Epithelial cell of proximal tubule (primary cell): Measurements from ENCODE around the gene PTEN. TPM values are rescaled to one million over a fixed set of nuclear protein-coding genes. Genes with fewer than 3 reads are reported as not detected.
"Not testable (repeated sequence)": the region's sequence is repeated elsewhere in the genome, so short reads cannot be mapped to it uniquely, and the experiment has no call there.

ENCODE experiments used
- DNase-seq: peaks from one replicate; pipeline ENCODE4 v3.0.0-alpha.2; 2011; ENCODE audit warnings: low read depth
- H3K4me3 ChIP-seq: 2 replicates; pipeline ENCODE4 v1.5.1; 2011; ENCODE audit warnings: low read depth, mild to moderate bottlenecking, low read length
- total RNA-seq: library from RNA; depleted of rRNA; stranded (reverse); fragments of >200 nt; gene quantifications from 2 replicates; pipeline ENCODE4 v1.2.3, GENCODE V29; 2015
- TF ChIP-seq, protein P1 (sequence below): conservative IDR thresholded peaks from 2 replicates; pipeline ENCODE4 v1.5.1; 2012; ENCODE audit warnings: low read depth, mild to moderate bottlenecking, low read length

PTEN gene
- total RNA-seq, 1 donor from 2014 or later = 33.4 TPM

DNA sequence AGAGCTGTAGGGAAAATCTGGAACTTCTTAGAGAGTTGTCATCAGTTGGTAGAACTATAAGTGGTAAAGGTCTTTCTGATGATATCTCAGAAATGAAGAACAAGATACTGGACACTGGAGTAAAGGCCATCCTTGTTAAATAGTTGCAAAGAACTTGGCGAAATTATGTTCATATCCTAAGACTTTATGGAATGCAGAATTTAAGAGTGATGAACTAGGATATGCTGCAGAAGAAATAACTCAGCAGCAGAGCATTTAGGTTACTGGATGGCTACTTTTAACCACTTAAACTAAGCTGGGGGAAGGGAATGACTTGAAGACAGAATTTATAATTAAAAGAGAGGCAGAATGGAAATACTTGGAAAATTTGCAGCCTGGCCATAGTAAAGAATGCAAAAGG lies 23.7 kb downstream of the PTEN start:
- H3K4me3 ChIP-seq = no peak overlapping the region
- DNase-seq = no peak
- TF ChIP-seq, protein P1, sequence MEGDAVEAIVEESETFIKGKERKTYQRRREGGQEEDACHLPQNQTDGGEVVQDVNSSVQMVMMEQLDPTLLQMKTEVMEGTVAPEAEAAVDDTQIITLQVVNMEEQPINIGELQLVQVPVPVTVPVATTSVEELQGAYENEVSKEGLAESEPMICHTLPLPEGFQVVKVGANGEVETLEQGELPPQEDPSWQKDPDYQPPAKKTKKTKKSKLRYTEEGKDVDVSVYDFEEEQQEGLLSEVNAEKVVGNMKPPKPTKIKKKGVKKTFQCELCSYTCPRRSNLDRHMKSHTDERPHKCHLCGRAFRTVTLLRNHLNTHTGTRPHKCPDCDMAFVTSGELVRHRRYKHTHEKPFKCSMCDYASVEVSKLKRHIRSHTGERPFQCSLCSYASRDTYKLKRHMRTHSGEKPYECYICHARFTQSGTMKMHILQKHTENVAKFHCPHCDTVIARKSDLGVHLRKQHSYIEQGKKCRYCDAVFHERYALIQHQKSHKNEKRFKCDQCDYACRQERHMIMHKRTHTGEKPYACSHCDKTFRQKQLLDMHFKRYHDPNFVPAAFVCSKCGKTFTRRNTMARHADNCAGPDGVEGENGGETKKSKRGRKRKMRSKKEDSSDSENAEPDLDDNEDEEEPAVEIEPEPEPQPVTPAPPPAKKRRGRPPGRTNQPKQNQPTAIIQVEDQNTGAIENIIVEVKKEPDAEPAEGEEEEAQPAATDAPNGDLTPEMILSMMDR = no peak

DNA sequence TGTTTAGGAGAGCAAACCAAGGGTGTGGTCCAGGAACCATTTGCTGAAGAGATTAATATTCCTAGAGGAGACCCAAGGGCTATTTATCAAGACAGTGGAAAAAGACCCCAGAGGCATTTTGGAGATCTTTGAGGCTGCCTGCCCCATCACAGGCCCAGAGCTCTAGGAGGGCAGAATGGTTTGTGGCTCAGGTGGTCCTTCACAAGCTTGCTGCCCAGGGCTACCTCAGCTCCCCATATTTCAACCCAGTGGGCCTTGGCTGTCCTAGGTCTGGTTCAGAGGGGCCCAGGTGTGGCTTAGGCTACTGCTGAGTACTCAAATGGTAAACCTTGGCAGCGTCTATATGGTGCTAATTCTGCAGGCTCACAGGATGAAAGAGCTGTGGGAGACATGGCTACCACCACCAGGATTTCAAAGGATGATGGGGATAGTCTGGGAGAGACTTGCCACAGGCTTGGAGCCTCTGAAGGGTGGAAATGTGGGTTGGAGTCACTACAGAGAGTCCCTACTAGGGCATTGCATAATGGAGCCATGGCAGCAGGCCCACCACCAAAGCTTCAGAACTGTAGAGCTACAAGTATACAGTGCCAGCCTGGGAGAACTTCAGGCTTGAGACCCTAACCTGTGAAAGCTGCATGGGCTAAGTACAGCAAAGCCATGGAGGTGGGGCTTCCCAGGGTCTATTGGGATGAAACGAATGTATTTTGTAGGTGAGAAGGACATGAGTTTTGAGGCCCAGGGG lies 24.3 kb downstream of the PTEN start:
- TF ChIP-seq, protein P1 = no peak
- H3K4me3 ChIP-seq = no peak overlapping the region
- DNase-seq = no peak

DNA sequence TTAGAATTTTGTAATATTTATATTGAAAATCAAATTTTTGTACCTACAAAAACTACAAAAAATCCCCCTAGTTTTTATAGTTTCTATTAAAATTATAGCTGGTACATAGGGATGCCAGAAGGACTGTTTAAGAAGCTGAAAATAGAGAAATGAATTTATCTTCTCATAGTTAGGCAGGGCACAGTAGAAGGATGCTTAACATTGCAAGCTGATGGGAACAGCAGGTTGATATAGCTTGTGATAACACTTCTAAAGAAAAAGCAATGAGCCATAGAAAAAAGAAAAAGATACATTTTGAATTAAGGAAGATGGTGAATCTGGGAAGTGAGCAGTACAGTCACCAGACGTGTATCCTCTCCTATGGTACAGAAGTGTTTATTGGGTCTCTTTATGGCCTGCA lies 32.0 kb downstream of the PTEN start:
- no peak for DNase-seq
- TF ChIP-seq, protein P1 = no peak
- H3K4me3 ChIP-seq = no peak overlapping the region

DNA sequence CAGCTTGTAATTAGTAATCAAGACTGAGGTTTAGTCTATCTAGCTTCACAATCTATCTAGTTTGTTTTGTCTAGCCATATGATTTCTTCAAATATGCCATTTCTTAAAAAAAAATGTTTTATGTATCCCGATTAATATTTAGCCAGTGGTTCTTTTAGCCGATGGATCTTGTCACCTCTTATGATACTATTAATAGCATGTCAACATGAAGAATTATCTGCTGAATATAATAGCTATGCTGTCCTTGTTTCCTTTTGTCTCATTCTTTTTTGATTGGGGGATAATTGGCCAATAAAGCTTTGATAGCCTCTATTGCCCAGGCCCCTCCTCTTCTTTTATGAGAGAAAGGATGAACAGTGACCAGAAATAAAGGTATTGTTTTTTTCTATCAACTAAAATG lies 32.8 kb downstream of the PTEN start:
- TF ChIP-seq, protein P1 = no peak
- no peak for DNase-seq
- no peak overlapping the region for H3K4me3 ChIP-seq

- DNase-seq, H3K4me3 ChIP-seq: not testable (repeated sequence)
These were observed 34.5 kb downstream of the PTEN start for GRCh38 chr10:87897957-87898356.

- H3K4me3 ChIP-seq, DNase-seq: not testable (repeated sequence)
These were observed 40.0 kb downstream of the PTEN start for GRCh38 chr10:87903396-87903795.

DNA sequence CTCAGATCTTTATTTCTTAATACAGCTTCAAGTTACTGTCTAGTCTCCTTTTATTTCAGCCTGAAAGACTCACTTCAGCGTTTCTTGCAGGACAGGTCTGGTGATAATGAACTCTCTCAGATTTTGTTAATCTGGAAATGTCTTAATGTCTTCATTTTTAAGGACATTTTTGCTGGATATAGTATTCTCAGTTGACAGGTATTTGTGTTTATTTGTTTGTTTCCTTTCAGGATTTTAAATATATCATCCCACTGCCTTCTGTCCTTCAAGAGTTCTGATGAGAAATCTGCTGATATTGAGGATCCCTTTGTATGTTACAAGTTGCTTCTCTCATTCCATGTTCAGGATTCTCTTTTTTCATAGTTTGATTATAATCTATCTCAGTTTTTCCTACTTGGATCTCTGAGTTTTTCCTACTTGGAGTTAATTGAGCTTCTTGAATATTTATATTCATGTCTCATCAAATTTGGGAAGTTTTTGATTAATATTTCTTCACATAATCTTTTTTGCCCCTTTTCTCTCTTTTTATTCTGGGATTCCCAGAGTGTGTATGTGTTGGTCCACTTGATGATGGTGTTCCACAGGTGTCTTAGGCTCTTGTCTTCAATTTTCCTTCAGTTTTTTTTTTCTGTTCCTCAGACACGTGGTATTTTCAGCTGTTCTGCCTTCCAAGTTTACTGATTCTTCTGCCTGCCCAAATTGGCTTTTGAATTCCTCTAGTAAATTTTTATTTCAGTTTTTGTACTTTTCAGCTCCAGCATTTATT lies 49.9 kb downstream of the PTEN start:
- TF ChIP-seq, protein P1 = no peak
- no peak overlapping the region for H3K4me3 ChIP-seq
- no peak for DNase-seq

- TF ChIP-seq, protein P1 = no peak
- no peak overlapping the region for H3K4me3 ChIP-seq
- DNase-seq = no peak
These were observed 52.0 kb downstream of the PTEN start for GRCh38 chr10:87915406-87915805.
